B cell (primary cell): ENCODE results near the gene TRIM65.

Source experiments
- EZH2 ChIP-seq: IDR thresholded peaks from 2 replicates; pipeline ENCODE4 v1.6.1; 2012; ENCODE audit warnings: borderline replicate concordance, low read depth, mild to moderate bottlenecking, moderate library complexity, low read length; ENCODE audit not compliant: insufficient read depth, poor library complexity, severe bottlenecking
- TF ChIP-seq, protein P1 (sequence below): fragments of 200-600 bp; IDR thresholded peaks from one replicate; pipeline ENCODE4 v1.8.0; 2022; ENCODE audit warnings: antibody characterized with exemption, mild to moderate bottlenecking

DNA sequence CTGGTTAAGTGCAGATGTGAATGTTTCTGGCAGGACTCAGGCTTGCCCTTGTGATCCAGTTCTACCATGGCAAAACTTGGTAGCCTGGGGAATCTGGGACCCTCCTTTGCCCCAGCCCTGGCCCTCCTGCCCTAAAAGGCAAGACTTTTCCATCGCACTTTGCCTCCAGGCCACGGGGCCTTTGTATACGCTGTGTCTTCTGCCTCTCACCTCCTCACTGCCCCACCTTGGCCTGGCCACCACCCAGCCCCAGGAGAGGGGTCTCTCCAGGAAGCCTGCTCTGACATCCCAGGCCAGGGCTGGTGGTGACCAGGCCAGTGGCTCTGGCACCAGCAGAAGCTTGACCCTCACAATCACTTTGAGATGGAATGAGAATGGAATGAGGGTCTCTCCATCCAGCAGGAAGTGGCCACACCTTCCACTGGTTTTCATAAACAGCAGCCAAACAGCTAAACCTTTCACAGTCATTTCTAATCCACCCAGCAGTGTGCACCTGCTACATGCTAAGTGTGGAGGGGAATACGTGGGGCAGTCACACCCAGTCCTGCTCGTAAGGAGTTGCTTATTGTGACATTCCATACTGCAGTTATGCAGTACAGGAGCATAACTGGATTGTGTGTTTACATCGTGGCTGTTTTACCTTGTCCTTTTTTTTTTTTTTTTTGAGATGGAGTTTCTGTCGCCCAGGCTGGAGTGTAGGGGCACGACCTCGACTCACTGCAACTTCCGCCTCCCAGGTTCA is 9.6 kb upstream of the TRIM65 start:
- TF ChIP-seq, protein P1, sequence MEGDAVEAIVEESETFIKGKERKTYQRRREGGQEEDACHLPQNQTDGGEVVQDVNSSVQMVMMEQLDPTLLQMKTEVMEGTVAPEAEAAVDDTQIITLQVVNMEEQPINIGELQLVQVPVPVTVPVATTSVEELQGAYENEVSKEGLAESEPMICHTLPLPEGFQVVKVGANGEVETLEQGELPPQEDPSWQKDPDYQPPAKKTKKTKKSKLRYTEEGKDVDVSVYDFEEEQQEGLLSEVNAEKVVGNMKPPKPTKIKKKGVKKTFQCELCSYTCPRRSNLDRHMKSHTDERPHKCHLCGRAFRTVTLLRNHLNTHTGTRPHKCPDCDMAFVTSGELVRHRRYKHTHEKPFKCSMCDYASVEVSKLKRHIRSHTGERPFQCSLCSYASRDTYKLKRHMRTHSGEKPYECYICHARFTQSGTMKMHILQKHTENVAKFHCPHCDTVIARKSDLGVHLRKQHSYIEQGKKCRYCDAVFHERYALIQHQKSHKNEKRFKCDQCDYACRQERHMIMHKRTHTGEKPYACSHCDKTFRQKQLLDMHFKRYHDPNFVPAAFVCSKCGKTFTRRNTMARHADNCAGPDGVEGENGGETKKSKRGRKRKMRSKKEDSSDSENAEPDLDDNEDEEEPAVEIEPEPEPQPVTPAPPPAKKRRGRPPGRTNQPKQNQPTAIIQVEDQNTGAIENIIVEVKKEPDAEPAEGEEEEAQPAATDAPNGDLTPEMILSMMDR: no peak
- no peak for TF ChIP-seq EZH2
